Uterus (tissue), 2 donors: ENCODE results near the gene RELT.
A peak's percentile ranks its signal among the peaks of the same experiment; 100 is the strongest.

Experiments used
- CTCF ChIP-seq, 4 experiments: fragments of 200-600 bp in 2 of 4; fragments of 450-650 bp in 2 of 4; sonication (generic) in 2 of 4; IDR thresholded peaks; one replicate each; pipeline ENCODE4 v1.5.1; 2016 to 2019; ENCODE audit warnings: antibody characterized with exemption in 4 of 4, mild to moderate bottlenecking in 2 of 4, moderate library complexity in 1 of 4
- POLR2A ChIP-seq, 2 donors: fragments of 450-650 bp; IDR thresholded peaks; one replicate each; pipeline ENCODE4 v1.6.1; 2016; ENCODE audit warnings: antibody characterized with exemption in 2 of 2, mild to moderate bottlenecking in 1 of 2, moderate library complexity in 1 of 2

GRCh38 chr11:73404048-73404447, 27.8 kb downstream of the RELT start:
- TF ChIP-seq CTCF (IDR thresholded peaks at IDR 0.05) (peak; percentile 36 to 57 (median 46)), POLR2A (IDR thresholded peaks at IDR 0.05) (no peak)
